Neural cell (in vitro differentiated cells): ENCODE results near the gene PDPK1.
"Not testable (repeated sequence)": the region's sequence is repeated elsewhere in the genome, so short reads cannot be mapped to it uniquely, and the experiment has no call there.

Experiments
- EP300 ChIP-seq: fragments of 450-650 bp; conservative IDR thresholded peaks from 2 replicates; pipeline ENCODE4 v1.6.1; 2014; ENCODE audit warnings: antibody characterized with exemption, mild to moderate bottlenecking, moderate library complexity; ENCODE audit not compliant: poor library complexity, severe bottlenecking
- EZH2 ChIP-seq: fragments of 200-600, 300-800 bp; shearing (Covaris generic), sonication (generic); IDR thresholded peaks from 2 replicates; pipeline ENCODE4 v1.6.1; 2014; ENCODE audit warnings: antibody characterized with exemption, low read length, borderline replicate concordance, mild to moderate bottlenecking; ENCODE audit not compliant: insufficient read depth, poor library complexity, severe bottlenecking
- MXI1 ChIP-seq: fragments of 450-650 bp; conservative IDR thresholded peaks from 2 replicates; pipeline ENCODE4 v1.6.1; 2014; ENCODE audit warnings: antibody characterized with exemption, mild to moderate bottlenecking; ENCODE audit not compliant: poor library complexity, severe bottlenecking
- POLR2AphosphoS5 ChIP-seq: IDR thresholded peaks from 2 replicates; pipeline ENCODE4 v1.6.1; 2012
- RAD21 ChIP-seq: fragments of 450-650 bp; conservative IDR thresholded peaks from 2 replicates; pipeline ENCODE4 v1.6.1; 2014; ENCODE audit warnings: antibody characterized with exemption, mild to moderate bottlenecking, moderate library complexity
- SMC3 ChIP-seq: fragments of 450-650 bp; conservative IDR thresholded peaks from 2 replicates; pipeline ENCODE4 v1.6.1; 2014; ENCODE audit warnings: antibody characterized with exemption, mild to moderate bottlenecking, moderate library complexity; ENCODE audit not compliant: poor library complexity
- TAF1 ChIP-seq: IDR thresholded peaks from 2 replicates; pipeline ENCODE4 v1.6.1; 2012; ENCODE audit warnings: low read depth
- TF ChIP-seq, protein P1 (sequence below): fragments of 450-650 bp; IDR thresholded peaks from 2 replicates; pipeline ENCODE4 v1.5.1; 2014; ENCODE audit warnings: antibody characterized with exemption, mild to moderate bottlenecking, moderate library complexity; ENCODE audit not compliant: poor library complexity, severe bottlenecking
- TF ChIP-seq, protein P2 (sequence below): IDR thresholded peaks from 2 replicates; pipeline ENCODE4 v1.6.1; 2012; ENCODE audit warnings: borderline replicate concordance

DNA sequence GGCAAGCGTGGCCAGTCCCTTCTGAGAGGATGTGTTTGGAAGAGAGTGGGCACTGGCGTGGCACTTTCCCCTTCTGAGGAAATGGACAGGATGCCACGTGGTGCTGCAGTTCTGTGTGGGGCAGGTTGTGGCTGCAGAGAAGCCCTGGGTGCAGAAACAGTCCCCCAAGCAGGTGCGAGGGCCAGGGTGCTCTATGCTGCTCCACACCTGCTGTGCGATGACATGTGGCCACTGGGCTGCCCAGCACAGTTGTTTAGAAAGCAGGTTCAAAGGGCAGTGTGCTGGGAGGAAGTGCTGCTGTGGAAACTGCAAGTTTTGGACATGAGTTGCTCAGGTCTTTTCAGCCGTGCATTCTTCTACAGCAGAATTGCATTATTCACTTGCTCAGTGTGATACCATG, 3.6 kb downstream of the PDPK1 start:
- TF ChIP-seq, protein P1, sequence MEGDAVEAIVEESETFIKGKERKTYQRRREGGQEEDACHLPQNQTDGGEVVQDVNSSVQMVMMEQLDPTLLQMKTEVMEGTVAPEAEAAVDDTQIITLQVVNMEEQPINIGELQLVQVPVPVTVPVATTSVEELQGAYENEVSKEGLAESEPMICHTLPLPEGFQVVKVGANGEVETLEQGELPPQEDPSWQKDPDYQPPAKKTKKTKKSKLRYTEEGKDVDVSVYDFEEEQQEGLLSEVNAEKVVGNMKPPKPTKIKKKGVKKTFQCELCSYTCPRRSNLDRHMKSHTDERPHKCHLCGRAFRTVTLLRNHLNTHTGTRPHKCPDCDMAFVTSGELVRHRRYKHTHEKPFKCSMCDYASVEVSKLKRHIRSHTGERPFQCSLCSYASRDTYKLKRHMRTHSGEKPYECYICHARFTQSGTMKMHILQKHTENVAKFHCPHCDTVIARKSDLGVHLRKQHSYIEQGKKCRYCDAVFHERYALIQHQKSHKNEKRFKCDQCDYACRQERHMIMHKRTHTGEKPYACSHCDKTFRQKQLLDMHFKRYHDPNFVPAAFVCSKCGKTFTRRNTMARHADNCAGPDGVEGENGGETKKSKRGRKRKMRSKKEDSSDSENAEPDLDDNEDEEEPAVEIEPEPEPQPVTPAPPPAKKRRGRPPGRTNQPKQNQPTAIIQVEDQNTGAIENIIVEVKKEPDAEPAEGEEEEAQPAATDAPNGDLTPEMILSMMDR: not testable (repeated sequence)
- TF ChIP-seq TAF1, EP300, MXI1, EZH2, SMC3, RAD21, POLR2AphosphoS5: not testable (repeated sequence)
- TF ChIP-seq, protein P2, sequence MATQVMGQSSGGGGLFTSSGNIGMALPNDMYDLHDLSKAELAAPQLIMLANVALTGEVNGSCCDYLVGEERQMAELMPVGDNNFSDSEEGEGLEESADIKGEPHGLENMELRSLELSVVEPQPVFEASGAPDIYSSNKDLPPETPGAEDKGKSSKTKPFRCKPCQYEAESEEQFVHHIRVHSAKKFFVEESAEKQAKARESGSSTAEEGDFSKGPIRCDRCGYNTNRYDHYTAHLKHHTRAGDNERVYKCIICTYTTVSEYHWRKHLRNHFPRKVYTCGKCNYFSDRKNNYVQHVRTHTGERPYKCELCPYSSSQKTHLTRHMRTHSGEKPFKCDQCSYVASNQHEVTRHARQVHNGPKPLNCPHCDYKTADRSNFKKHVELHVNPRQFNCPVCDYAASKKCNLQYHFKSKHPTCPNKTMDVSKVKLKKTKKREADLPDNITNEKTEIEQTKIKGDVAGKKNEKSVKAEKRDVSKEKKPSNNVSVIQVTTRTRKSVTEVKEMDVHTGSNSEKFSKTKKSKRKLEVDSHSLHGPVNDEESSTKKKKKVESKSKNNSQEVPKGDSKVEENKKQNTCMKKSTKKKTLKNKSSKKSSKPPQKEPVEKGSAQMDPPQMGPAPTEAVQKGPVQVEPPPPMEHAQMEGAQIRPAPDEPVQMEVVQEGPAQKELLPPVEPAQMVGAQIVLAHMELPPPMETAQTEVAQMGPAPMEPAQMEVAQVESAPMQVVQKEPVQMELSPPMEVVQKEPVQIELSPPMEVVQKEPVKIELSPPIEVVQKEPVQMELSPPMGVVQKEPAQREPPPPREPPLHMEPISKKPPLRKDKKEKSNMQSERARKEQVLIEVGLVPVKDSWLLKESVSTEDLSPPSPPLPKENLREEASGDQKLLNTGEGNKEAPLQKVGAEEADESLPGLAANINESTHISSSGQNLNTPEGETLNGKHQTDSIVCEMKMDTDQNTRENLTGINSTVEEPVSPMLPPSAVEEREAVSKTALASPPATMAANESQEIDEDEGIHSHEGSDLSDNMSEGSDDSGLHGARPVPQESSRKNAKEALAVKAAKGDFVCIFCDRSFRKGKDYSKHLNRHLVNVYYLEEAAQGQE: not testable (repeated sequence)
